Neural cell (in vitro differentiated cells): Measurements from ENCODE around the gene SPRY4. TPM values are rescaled to one million over a fixed set of nuclear protein-coding genes. Genes with fewer than 3 reads are reported as not detected.

Source experiments
- H2AFZ ChIP-seq: fragments of 200-600, 300-800 bp; sonication (generic), shearing (Covaris generic); 2 replicates; pipeline ENCODE4 v1.6.0; 2014; ENCODE audit warnings: low read depth, mild to moderate bottlenecking, antibody characterized with exemption, low read length, moderate library complexity
- H3F3A ChIP-seq: fragments of 200-600 bp; shearing (Covaris generic); 2 replicates; pipeline ENCODE4 v1.6.1; 2016; ENCODE audit warnings: mild to moderate bottlenecking, moderate library complexity, mixed read lengths, antibody characterized with exemption, low read length; ENCODE audit not compliant: insufficient read depth, poor library complexity, severe bottlenecking
- H3K27ac ChIP-seq: fragments of 200-600, 300-800 bp; sonication (generic), shearing (Covaris generic); 2 replicates; pipeline ENCODE4 v1.5.1; 2014; ENCODE audit warnings: mild to moderate bottlenecking, low read length, moderate library complexity
- H3K27me3 ChIP-seq: fragments of 300-800, 200-600 bp; sonication (generic), shearing (Covaris generic); 2 replicates; pipeline ENCODE4 v1.6.0; 2014; ENCODE audit warnings: mild to moderate bottlenecking, low read depth, low read length, moderate library complexity; ENCODE audit not compliant: insufficient read depth
- H3K36me3 ChIP-seq: fragments of 300-800, 200-600 bp; sonication (generic), shearing (Covaris generic); 2 replicates; pipeline ENCODE4 v1.5.1; 2014; ENCODE audit warnings: mild to moderate bottlenecking, antibody characterized with exemption, low read length, moderate library complexity; ENCODE audit not compliant: insufficient read depth
- H3K4me2 ChIP-seq: fragments of 300-800, 200-600 bp; sonication (generic), shearing (Covaris generic); 2 replicates; pipeline ENCODE4 v1.6.0; 2014; ENCODE audit warnings: mild to moderate bottlenecking, low read length
- H3K4me3 ChIP-seq: fragments of 300-800, 200-600 bp; sonication (generic), shearing (Covaris generic); 2 replicates; pipeline ENCODE4 v1.5.1; 2014; ENCODE audit warnings: mild to moderate bottlenecking, low read length, moderate library complexity
- H3K79me2 ChIP-seq: fragments of 200-600 bp; shearing (Covaris generic); replicated peaks from 2 replicates; pipeline ENCODE4 v1.6.0; 2014; ENCODE audit warnings: mild to moderate bottlenecking, low read length, moderate library complexity; ENCODE audit not compliant: insufficient read depth
- H3K9ac ChIP-seq: fragments of 300-800, 200-600 bp; sonication (generic), shearing (Covaris generic); 2 replicates; pipeline ENCODE4 v1.6.1; 2016; ENCODE audit warnings: mild to moderate bottlenecking, low read length, mixed read lengths
- H3K9me2 ChIP-seq: fragments of 200-600 bp; shearing (Covaris generic); 2 replicates; pipeline ENCODE4 v1.6.1; 2016; ENCODE audit warnings: mild to moderate bottlenecking, low read length, mixed read lengths; ENCODE audit not compliant: insufficient read depth
- H3K9me3 ChIP-seq: fragments of 200-600, 300-800 bp; sonication (generic), shearing (Covaris generic); 2 replicates; pipeline ENCODE4 v1.6.1; 2016; ENCODE audit warnings: mild to moderate bottlenecking, mixed run types, low read length, moderate library complexity, mixed read lengths
- H4K20me1 ChIP-seq: fragments of 200-600 bp; shearing (Covaris generic); 2 replicates; pipeline ENCODE4 v1.6.1; 2016; ENCODE audit warnings: mild to moderate bottlenecking, mixed run types; ENCODE audit not compliant: insufficient read depth
- CTCF ChIP-seq: fragments of 450-650 bp; IDR thresholded peaks from 2 replicates; pipeline ENCODE4 v1.5.1; 2014; ENCODE audit warnings: antibody characterized with exemption, mild to moderate bottlenecking, moderate library complexity; ENCODE audit not compliant: poor library complexity, severe bottlenecking
- EP300 ChIP-seq: fragments of 450-650 bp; conservative IDR thresholded peaks from 2 replicates; pipeline ENCODE4 v1.6.1; 2014; ENCODE audit warnings: antibody characterized with exemption, mild to moderate bottlenecking, moderate library complexity; ENCODE audit not compliant: poor library complexity, severe bottlenecking
- EZH2 ChIP-seq: fragments of 200-600, 300-800 bp; shearing (Covaris generic), sonication (generic); IDR thresholded peaks from 2 replicates; pipeline ENCODE4 v1.6.1; 2014; ENCODE audit warnings: antibody characterized with exemption, low read length, borderline replicate concordance, mild to moderate bottlenecking; ENCODE audit not compliant: insufficient read depth, poor library complexity, severe bottlenecking
- MXI1 ChIP-seq: fragments of 450-650 bp; conservative IDR thresholded peaks from 2 replicates; pipeline ENCODE4 v1.6.1; 2014; ENCODE audit warnings: antibody characterized with exemption, mild to moderate bottlenecking; ENCODE audit not compliant: poor library complexity, severe bottlenecking
- POLR2AphosphoS5 ChIP-seq: IDR thresholded peaks from 2 replicates; pipeline ENCODE4 v1.6.1; 2012
- RAD21 ChIP-seq: fragments of 450-650 bp; conservative IDR thresholded peaks from 2 replicates; pipeline ENCODE4 v1.6.1; 2014; ENCODE audit warnings: antibody characterized with exemption, mild to moderate bottlenecking, moderate library complexity
- REST ChIP-seq: IDR thresholded peaks from 2 replicates; pipeline ENCODE4 v1.6.1; 2012; ENCODE audit warnings: borderline replicate concordance
- SMC3 ChIP-seq: fragments of 450-650 bp; conservative IDR thresholded peaks from 2 replicates; pipeline ENCODE4 v1.6.1; 2014; ENCODE audit warnings: antibody characterized with exemption, mild to moderate bottlenecking, moderate library complexity; ENCODE audit not compliant: poor library complexity
- TAF1 ChIP-seq: IDR thresholded peaks from 2 replicates; pipeline ENCODE4 v1.6.1; 2012; ENCODE audit warnings: low read depth
- polyA plus RNA-seq: library from polyadenylated mRNA; depleted of rRNA; stranded (reverse); fragments of >200 nt; gene quantifications from 2 replicates; pipeline ENCODE4 v1.2.3, GENCODE V29; 2014

The SPRY4 gene
- polyA plus RNA-seq, 1 donor from 2014 or later, result 0.47 TPM

- Histone ChIP-seq H3K4me3 (no peak overlapping the region), H3K27ac (no peak overlapping the region), H2AFZ (no peak overlapping the region), H3K36me3 (no peaks in the 10 kb centered on the region), H4K20me1 (no peaks in the 10 kb centered on the region), H3K9me3 (no peaks in the 10 kb centered on the region), H3K79me2 (no peaks in the 10 kb centered on the region), H3K27me3 (no peaks in the 10 kb centered on the region), H3K4me2 (no peak overlapping the region), H3K9me2 (no peaks in the 10 kb centered on the region), H3K9ac (no peak overlapping the region), H3F3A (no peaks in the 10 kb centered on the region)
- TF ChIP-seq POLR2AphosphoS5, result no peak
- TF ChIP-seq MXI1, result no peak
- no peak for TF ChIP-seq RAD21
- no peak for TF ChIP-seq REST
- TF ChIP-seq TAF1, result no peak
- TF ChIP-seq EZH2, result no peak
- TF ChIP-seq EP300, result no peak
- no peak for TF ChIP-seq CTCF
- no peak for TF ChIP-seq SMC3
Measured at GRCh38 chr5:142292249-142292648, 32.6 kb downstream of the SPRY4 start.

GRCh38 chr5:142290577-142291299 is 34.1 kb downstream of the SPRY4 start:
- Histone ChIP-seq H3K27ac (no peak overlapping the region), H3F3A (no peaks in the 10 kb centered on the region), H3K27me3 (no peaks in the 10 kb centered on the region), H2AFZ (no peak overlapping the region), H3K36me3 (no peaks in the 10 kb centered on the region), H3K9ac (no peak overlapping the region), H3K9me3 (no peaks in the 10 kb centered on the region), H3K4me3 (no peak overlapping the region), H3K4me2 (no peak overlapping the region), H3K79me2 (no peaks in the 10 kb centered on the region), H3K9me2 (no peaks in the 10 kb centered on the region), H4K20me1 (no peaks in the 10 kb centered on the region)
- TF ChIP-seq POLR2AphosphoS5, result no peak
- no peak for TF ChIP-seq CTCF
